HEK293 (cell line): Measurements from ENCODE around the gene GUK1.

Source experiments
- CTCF ChIA-PET: fragments of 350-600 bp; formaldehyde crosslinking; extraction: SDS; loops from one replicate; lab custom pipeline; 2021; ENCODE audit warnings: antibody characterized with exemption; lab: Yijun Ruan, JAX
- POLR2A ChIA-PET: fragments of 300-600 bp; formaldehyde crosslinking; extraction: SDS; loops from one replicate; lab custom pipeline; 2020; ENCODE audit warnings: antibody characterized with exemption, inconsistent platforms; lab: Yijun Ruan, JAX
- H3K27ac ChIP-seq: fragments of 200-500 bp; sonication (Bioruptor generic); 2 replicates; pipeline ENCODE4 v1.5.1; 2014; ENCODE audit warnings: low read depth, low read length, control low read depth, inconsistent platforms; ENCODE audit errors: extremely low read depth
- H3K36me3 ChIP-seq, 2 experiments: fragments of 200-500 bp in 1 of 2; sonication (Bioruptor generic) in 1 of 2; 1 replicate in 1 of 2; 2 replicates in 1 of 2; pipeline ENCODE4 v1.5.1; 2014 to 2017; ENCODE audit warnings: inconsistent platforms in 2 of 2, low read length in 2 of 2; ENCODE audit not compliant: control insufficient read depth in 2 of 2, insufficient read depth in 1 of 2
- H3K4me1 ChIP-seq: fragments of 200-500 bp; sonication (Bioruptor generic); 2 replicates; pipeline ENCODE4 v1.5.1; 2014; ENCODE audit warnings: mild to moderate bottlenecking, low read length, inconsistent platforms; ENCODE audit not compliant: control insufficient read depth, insufficient read depth
- H3K4me3 ChIP-seq: 2 replicates; pipeline ENCODE4 v1.5.1; 2011; ENCODE audit warnings: low read depth, mild to moderate bottlenecking, control low read depth, low read length, moderate library complexity
- H3K9me3 ChIP-seq: fragments of 200-500 bp; sonication (Bioruptor generic); 2 replicates; pipeline ENCODE4 v1.5.1; 2014; ENCODE audit warnings: low read depth, low read length, inconsistent platforms; ENCODE audit not compliant: control insufficient read depth, insufficient read depth
- GLI4 ChIP-seq: fragments of 450-650 bp; formaldehyde crosslinking; IDR thresholded peaks from 2 replicates; pipeline ENCODE4 v1.5.1; 2016; ENCODE audit warnings: missing biosample characterization, missing genetic modification characterization
- GLIS1 ChIP-seq: fragments of 450-650 bp; formaldehyde crosslinking; IDR thresholded peaks from 2 replicates; pipeline ENCODE4 v1.5.1; 2016; ENCODE audit warnings: missing biosample characterization, missing genetic modification characterization
- HIC1 ChIP-seq: fragments of 450-650 bp; formaldehyde crosslinking; IDR thresholded peaks from 2 replicates; pipeline ENCODE4 v1.5.1; 2016; ENCODE audit warnings: missing biosample characterization, missing genetic modification characterization
- IKZF3 ChIP-seq: fragments of 450-650 bp; IDR thresholded peaks from 2 replicates; pipeline ENCODE4 v1.5.0; 2018; ENCODE audit warnings: missing biosample characterization, mild to moderate bottlenecking, missing genetic modification characterization, moderate library complexity
- SETDB1 ChIP-seq: IDR thresholded peaks from one replicate; pipeline ENCODE4 v1.6.1; 2017; ENCODE audit warnings: mild to moderate bottlenecking, low read length, moderate library complexity, mixed read lengths; ENCODE audit not compliant: insufficient read length
- ZNF10 ChIP-seq: fragments of 450-650 bp; formaldehyde crosslinking; IDR thresholded peaks from 2 replicates; pipeline ENCODE4 v1.5.1; 2017; ENCODE audit warnings: missing biosample characterization, missing genetic modification characterization
- ZNF169 ChIP-seq: fragments of 450-650 bp; formaldehyde crosslinking; IDR thresholded peaks from 2 replicates; pipeline ENCODE4 v1.5.1; 2016; ENCODE audit warnings: missing biosample characterization, missing genetic modification characterization
- ZNF266 ChIP-seq: fragments of 450-650 bp; formaldehyde crosslinking; IDR thresholded peaks from 2 replicates; pipeline ENCODE4 v1.5.1; 2016; ENCODE audit warnings: missing biosample characterization, missing genetic modification characterization, low read depth
- ZNF280D ChIP-seq: fragments of 450-650 bp; formaldehyde crosslinking; IDR thresholded peaks from 2 replicates; pipeline ENCODE4 v1.5.1; 2016; ENCODE audit warnings: missing biosample characterization, missing genetic modification characterization
- ZNF510 ChIP-seq: fragments of 450-650 bp; formaldehyde crosslinking; IDR thresholded peaks from 2 replicates; pipeline ENCODE4 v1.5.1; 2018; ENCODE audit warnings: mild to moderate bottlenecking, missing genetic modification characterization, missing biosample characterization; ENCODE audit not compliant: insufficient replicate concordance
- ZNF585B ChIP-seq: fragments of 450-650 bp; formaldehyde crosslinking; IDR thresholded peaks from 2 replicates; pipeline ENCODE4 v1.5.1; 2016; ENCODE audit warnings: missing biosample characterization, missing genetic modification characterization
- ZNF626 ChIP-seq: fragments of 450-650 bp; sonication (Bioruptor Pico); formaldehyde crosslinking; IDR thresholded peaks from 2 replicates; pipeline ENCODE4 v1.5.1; 2018; ENCODE audit warnings: missing biosample characterization, missing genetic modification characterization, inconsistent platforms
- ZNF660 ChIP-seq: fragments of 450-650 bp; IDR thresholded peaks from 2 replicates; pipeline ENCODE4 v1.5.1; 2018; ENCODE audit warnings: missing biosample characterization, mild to moderate bottlenecking, missing genetic modification characterization
- ZNF776 ChIP-seq: fragments of 450-650 bp; formaldehyde crosslinking; IDR thresholded peaks from 2 replicates; pipeline ENCODE4 v1.5.0; 2017; ENCODE audit warnings: missing biosample characterization, missing genetic modification characterization, borderline replicate concordance
- ZSCAN16 ChIP-seq: fragments of 450-650 bp; formaldehyde crosslinking; IDR thresholded peaks from 2 replicates; pipeline ENCODE4 v1.5.1; 2016; ENCODE audit warnings: missing biosample characterization, missing genetic modification characterization
- ZSCAN23 ChIP-seq: fragments of 450-650 bp; formaldehyde crosslinking; IDR thresholded peaks from 2 replicates; pipeline ENCODE4 v1.5.1; 2016; ENCODE audit warnings: missing biosample characterization, missing genetic modification characterization
- TF ChIP-seq, protein P1 (sequence below): fragments of 450-650 bp; formaldehyde crosslinking; IDR thresholded peaks from 2 replicates; pipeline ENCODE4 v1.5.1; 2017; ENCODE audit warnings: missing biosample characterization, missing genetic modification characterization
- TF ChIP-seq, protein P2 (sequence below): fragments of 450-650 bp; formaldehyde crosslinking; IDR thresholded peaks from 2 replicates; pipeline ENCODE4 v1.5.1; 2016; ENCODE audit warnings: missing biosample characterization, missing genetic modification characterization
- TF ChIP-seq, protein P3 (sequence below): fragments of 450-650 bp; formaldehyde crosslinking; IDR thresholded peaks from 2 replicates; pipeline ENCODE4 v1.5.1; 2016; ENCODE audit warnings: missing biosample characterization, missing genetic modification characterization

Gene GUK1

GRCh38 chr1:228093050-228093906, 46.8 kb upstream of the GUK1 start:
- TF ChIP-seq HIC1 (tag by site-specific recombination) (0 out of 2 replicates have a peak, but pooled peaks have one; percentile 12), ZNF266 (tag by site-specific recombination) (no peak)
- TF ChIP-seq, all 188 proteins: peak for 1
- ChIA-PET POLR2A (interaction anchor here (0.6 to 2.8 kb wide), 3 partner anchors 9 to 34 kb away, joined by 3 to 11 read pairs (median 6); partner anchors contain the start of gene ARF1), CTCF (interaction anchor here (0.5 to 2.4 kb wide), 2 partner anchors 88 to 94 kb away, joined by 4 to 8 read pairs; no protein-coding TSS in a partner anchor)
- Histone ChIP-seq H3K36me3 (peaks cover 3 to 96% of the 10 kb centered on the region in 2 experiments; a peak in 2 of 3 replicates), H3K4me3 (no peak overlapping the region), H3K4me1 (peaks cover 9% of the 10 kb centered on the region), H3K27ac (no peak overlapping the region), H3K9me3 (no peaks in the 10 kb centered on the region)

- H3K4me3 ChIP-seq = no peak overlapping the region
- no peak overlapping the region for H3K27ac ChIP-seq
- H3K9me3 ChIP-seq = no peaks in the 10 kb centered on the region
- H3K4me1 ChIP-seq = peaks cover 4% of the 10 kb centered on the region; the same call in 1 of the 2 replicates
- H3K36me3 ChIP-seq = peaks cover 3 to 96% of the 10 kb centered on the region in 2 experiments; a peak in 2 of 3 replicates
- POLR2A ChIA-PET = interaction anchor here (1.3 kb wide), 1 partner anchor 12 kb away, joined by 5 read pairs; the partner anchor contains the start of gene ARF1
- CTCF ChIA-PET = interaction anchor here (0.6 kb wide), 1 partner anchor 1844 kb away, joined by 3 read pairs; no protein-coding TSS in a partner anchor
- TF ChIP-seq ZNF510 = no peak
- TF ChIP-seq IKZF3 (tag by site-specific recombination) = no peak
- TF ChIP-seq ZNF626 = no peak
- peak; percentile 73; the same call in 1 of the 2 replicates for TF ChIP-seq ZNF169 (tag by site-specific recombination)
- peak; percentile 75 for TF ChIP-seq SETDB1
- TF ChIP-seq ZSCAN16 = no peak
- no peak for TF ChIP-seq HIC1 (tag by site-specific recombination)
- TF ChIP-seq, protein P1, sequence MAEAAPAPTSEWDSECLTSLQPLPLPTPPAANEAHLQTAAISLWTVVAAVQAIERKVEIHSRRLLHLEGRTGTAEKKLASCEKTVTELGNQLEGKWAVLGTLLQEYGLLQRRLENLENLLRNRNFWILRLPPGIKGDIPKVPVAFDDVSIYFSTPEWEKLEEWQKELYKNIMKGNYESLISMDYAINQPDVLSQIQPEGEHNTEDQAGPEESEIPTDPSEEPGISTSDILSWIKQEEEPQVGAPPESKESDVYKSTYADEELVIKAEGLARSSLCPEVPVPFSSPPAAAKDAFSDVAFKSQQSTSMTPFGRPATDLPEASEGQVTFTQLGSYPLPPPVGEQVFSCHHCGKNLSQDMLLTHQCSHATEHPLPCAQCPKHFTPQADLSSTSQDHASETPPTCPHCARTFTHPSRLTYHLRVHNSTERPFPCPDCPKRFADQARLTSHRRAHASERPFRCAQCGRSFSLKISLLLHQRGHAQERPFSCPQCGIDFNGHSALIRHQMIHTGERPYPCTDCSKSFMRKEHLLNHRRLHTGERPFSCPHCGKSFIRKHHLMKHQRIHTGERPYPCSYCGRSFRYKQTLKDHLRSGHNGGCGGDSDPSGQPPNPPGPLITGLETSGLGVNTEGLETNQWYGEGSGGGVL = no peak
- peak; percentile 34 for TF ChIP-seq GLIS1
- TF ChIP-seq ZNF280D (tag by site-specific recombination) = 0 out of 2 replicates have a peak, but pooled peaks have one; percentile 9
- TF ChIP-seq ZNF10 = no peak
- TF ChIP-seq ZNF660 = no peak
- TF ChIP-seq ZSCAN23 (tag by site-specific recombination) = no peak
- TF ChIP-seq, protein P2, sequence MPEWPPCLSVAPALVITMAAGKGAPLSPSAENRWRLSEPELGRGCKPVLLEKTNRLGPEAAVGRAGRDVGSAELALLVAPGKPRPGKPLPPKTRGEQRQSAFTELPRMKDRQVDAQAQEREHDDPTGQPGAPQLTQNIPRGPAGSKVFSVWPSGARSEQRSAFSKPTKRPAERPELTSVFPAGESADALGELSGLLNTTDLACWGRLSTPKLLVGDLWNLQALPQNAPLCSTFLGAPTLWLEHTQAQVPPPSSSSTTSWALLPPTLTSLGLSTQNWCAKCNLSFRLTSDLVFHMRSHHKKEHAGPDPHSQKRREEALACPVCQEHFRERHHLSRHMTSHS = no peak
- no peak for TF ChIP-seq ZNF585B (tag by site-specific recombination)
- TF ChIP-seq GLI4 = no peak
- TF ChIP-seq, protein P3, sequence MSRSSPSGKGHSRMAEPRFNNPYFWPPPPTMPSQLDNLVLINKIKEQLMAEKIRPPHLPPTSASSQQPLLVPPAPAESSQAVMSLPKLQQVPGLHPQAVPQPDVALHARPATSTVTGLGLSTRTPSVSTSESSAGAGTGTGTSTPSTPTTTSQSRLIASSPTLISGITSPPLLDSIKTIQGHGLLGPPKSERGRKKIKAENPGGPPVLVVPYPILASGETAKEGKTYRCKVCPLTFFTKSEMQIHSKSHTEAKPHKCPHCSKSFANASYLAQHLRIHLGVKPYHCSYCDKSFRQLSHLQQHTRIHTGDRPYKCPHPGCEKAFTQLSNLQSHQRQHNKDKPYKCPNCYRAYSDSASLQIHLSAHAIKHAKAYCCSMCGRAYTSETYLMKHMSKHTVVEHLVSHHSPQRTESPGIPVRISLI = no peak
- TF ChIP-seq ZNF776 = no peak
Observed at GRCh38 chr1:228094432-228095016, 45.6 kb upstream of the GUK1 start.
